HL-60 (cell line): ENCODE data around the gene USP17L11.
A peak's percentile ranks its signal among the peaks of the same experiment; 100 is the strongest.
"Not testable (repeated sequence)": the region's sequence is repeated elsewhere in the genome, so short reads cannot be mapped to it uniquely, and the experiment has no call there.

ENCODE experiments used
- DNase-seq, 2 experiments: peaks; one replicate each; pipeline ENCODE4 v3.0.0-alpha.2; 2010 to 2020; ENCODE audit warnings: low read depth in 1 of 2, low spot score in 1 of 2
- H3K27ac ChIP-seq: fragments of 250-450 bp; sonication (Bioruptor Pico); replicated peaks from 2 replicates; pipeline ENCODE4 v1.5.1; 2020; ENCODE audit warnings: mild to moderate bottlenecking, moderate library complexity
- H3K27me3 ChIP-seq: fragments of 250-450 bp; sonication (Bioruptor Pico); 2 replicates; pipeline ENCODE4 v1.5.1; 2021; ENCODE audit warnings: mild to moderate bottlenecking, moderate library complexity; ENCODE audit not compliant: insufficient read depth, poor library complexity, severe bottlenecking
- H3K4me3 ChIP-seq: replicated peaks from 2 replicates; pipeline ENCODE4 v1.5.1; 2011; ENCODE audit warnings: mild to moderate bottlenecking, control low read depth, low read length; ENCODE audit not compliant: insufficient read depth
- long read RNA-seq: library from polyadenylated mRNA; unstranded; transcript quantifications from one replicate; pipeline ENCODE4 v2.0.0, GENCODE V29; 2020

Gene USP17L11, protein sequence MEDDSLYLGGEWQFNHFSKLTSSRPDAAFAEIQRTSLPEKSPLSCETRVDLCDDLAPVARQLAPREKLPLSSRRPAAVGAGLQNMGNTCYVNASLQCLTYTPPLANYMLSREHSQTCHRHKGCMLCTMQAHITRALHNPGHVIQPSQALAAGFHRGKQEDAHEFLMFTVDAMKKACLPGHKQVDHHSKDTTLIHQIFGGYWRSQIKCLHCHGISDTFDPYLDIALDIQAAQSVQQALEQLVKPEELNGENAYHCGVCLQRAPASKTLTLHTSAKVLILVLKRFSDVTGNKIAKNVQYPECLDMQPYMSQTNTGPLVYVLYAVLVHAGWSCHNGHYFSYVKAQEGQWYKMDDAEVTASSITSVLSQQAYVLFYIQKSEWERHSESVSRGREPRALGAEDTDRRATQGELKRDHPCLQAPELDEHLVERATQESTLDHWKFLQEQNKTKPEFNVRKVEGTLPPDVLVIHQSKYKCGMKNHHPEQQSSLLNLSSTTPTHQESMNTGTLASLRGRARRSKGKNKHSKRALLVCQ
- long read RNA-seq: 0 reads

DNA sequence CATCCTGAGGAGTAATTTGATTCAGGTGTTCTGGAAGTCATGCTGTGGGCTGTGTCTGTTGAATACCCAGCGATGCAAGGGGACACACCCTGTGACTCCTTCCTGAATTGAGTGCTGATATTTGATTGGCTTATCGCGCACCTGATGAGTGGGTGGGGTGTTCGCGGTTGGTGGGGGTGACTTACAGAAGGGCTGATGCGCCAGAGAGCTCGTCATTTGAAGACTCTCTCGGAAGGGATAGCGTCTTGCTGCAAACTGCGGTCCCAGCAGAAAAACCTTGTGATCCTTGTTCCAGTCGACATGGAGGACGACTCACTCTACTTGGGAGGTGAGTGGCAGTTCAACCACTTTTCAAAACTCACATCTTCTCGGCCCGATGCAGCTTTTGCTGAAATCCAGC, at the start of gene USP17L11:
USP17L11 (plus strand) TSS at position 301 of the 400 bp plus-strand sequence; CDS start at position 301, 0 bp downstream.
- not testable (repeated sequence) for DNase-seq, H3K27me3 ChIP-seq, H3K27ac ChIP-seq, H3K4me3 ChIP-seq

DNA sequence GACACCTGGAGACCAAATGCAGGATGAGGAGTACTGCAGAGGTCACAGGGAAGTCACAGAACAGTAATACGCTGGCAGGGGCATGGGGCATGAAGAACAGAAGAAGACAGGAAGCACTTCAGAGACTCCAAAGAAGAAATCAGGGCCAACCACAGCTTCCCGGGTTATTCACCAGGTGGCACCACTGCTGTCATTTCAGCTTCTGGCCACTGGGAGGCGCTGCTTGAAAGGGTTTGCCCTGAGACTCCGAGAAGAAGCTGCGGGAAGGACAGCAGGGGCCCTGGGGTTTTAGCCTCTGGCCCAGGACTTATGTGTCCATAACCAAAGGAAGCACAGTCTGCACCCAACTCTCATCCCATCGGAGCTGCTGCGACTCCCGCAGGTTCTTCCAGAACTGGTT, 49.2 kb upstream of the USP17L11 start:
- DNase-seq, H3K27me3 ChIP-seq, H3K4me3 ChIP-seq, H3K27ac ChIP-seq: not testable (repeated sequence)

DNA sequence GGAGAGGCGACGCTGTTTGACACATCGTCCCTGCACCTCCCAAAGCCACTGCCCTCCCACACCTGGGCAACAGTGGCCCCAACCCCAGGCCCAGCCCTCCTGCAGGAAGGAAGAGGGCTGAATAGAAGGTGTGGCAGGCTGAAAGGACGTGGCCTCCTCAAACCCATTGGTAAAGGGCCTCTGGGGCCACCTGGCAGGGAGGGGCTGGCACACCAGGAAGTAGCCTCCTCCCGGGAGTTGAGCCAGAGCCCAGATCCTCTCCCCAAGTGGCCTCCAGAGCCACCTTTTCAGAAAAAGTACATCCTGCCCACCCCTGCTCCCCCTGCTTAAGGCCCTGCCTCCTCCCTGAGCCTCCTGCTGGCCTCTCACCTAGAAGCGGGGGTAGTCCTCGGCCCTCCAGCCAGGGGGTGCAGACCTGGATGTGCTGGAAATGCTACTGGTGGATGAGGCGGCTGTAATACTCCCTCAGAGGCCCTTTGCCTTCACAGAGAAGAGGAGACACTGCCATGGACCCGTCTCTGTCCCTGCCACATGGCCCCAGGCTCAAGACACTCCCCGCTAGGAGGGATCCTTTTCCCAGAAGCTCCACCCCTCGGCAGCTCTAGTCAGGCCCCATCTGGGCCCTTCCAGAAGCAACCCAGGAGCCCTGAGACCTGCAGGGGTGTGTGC, 45.3 kb upstream of the USP17L11 start, which contains the start of gene FAM90A26:
FAM90A26 (plus strand) TSS at position 619 of the 669 bp plus-strand sequence. CDS start 2,764 bp downstream, outside the sequence.
- not testable (repeated sequence) for H3K27ac ChIP-seq, H3K4me3 ChIP-seq, DNase-seq, H3K27me3 ChIP-seq

DNA sequence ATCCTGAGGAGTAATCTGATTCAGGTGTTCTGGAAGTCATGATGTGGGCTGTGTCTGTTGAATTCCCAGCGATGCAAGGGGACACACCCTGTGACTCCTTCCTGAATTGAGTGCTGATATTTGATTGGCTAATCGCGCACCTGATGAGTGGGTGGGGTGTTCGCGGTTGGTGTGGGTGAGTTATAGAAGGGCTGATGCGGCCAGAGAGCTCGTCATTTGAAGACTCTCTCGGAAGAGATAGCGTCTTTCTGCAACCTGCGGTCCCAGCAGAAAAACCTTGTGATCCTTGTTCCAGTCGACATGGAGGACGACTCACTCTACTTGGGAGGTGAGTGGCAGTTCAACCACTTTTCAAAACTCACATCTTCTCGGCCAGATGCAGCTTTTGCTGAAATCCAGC, 4.8 kb upstream of the USP17L11 start, which contains the start of gene USP17L10:
USP17L10 (plus strand) TSS at position 301 of the 400 bp plus-strand sequence; CDS start at position 301, 0 bp downstream.
- not testable (repeated sequence) for DNase-seq, H3K4me3 ChIP-seq, H3K27me3 ChIP-seq, H3K27ac ChIP-seq

DNA sequence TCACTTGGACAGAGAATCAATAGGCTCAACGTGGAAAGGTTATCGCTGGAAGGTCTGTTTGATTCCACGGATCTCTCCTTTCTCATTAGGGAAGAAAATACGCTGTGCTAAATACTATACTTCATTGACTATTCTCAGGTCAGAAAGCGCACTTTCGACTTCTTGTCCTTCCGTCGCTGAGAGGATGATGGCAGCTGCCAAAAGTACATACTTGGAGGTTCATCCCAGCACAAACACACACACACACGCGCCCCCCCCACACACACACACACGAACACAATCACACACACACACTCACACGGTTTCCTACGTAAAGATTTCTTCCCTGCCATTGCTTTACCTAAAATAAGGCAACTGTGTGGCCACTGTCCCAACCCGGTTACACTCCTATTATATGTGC, 504 bp upstream of the USP17L11 start:
- not testable (repeated sequence) for H3K27ac ChIP-seq, H3K4me3 ChIP-seq, H3K27me3 ChIP-seq
- DNase-seq: peak in 1 of 2 experiments; percentile 0

DNA sequence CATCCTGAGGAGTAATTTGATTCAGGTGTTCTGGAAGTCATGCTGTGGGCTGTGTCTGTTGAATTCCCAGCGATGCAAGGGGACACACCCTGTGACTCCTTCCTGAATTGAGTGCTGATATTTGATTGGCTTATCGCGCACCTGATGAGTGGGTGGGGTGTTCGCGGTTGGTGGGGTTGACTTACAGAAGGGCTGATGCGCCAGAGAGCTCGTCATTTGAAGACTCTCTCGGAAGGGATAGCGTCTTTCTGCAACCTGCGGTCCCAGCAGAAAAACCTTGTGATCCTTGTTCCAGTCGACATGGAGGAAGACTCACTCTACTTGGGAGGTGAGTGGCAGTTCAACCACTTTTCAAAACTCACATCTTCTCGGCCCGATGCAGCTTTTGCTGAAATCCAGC, 4.6 kb downstream of the USP17L11 start, which contains the start of gene USP17L12:
USP17L12 (plus strand) TSS at position 301 of the 400 bp plus-strand sequence; CDS start at position 301, 0 bp downstream.
- not testable (repeated sequence) for H3K4me3 ChIP-seq, H3K27me3 ChIP-seq, H3K27ac ChIP-seq, DNase-seq

DNA sequence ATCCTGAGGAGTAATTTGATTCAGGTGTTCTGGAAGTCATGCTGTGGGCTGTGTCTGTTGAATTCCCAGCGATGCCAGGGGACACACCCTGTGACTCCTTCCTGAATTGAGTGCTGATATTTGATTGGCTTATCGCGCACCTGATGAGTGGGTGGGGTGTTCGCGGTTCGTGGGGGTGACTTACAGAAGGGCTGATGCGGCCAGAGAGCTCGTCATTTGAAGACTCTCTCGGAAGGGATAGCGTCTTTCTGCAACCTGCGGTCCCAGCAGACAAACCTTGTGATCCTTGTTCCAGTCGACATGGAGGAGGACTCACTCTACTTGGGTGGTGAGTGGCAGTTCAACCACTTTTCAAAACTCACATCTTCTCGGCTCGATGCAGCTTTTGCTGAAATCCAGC, 9.4 kb downstream of the USP17L11 start, which contains the start of gene USP17L13:
USP17L13 (plus strand) TSS at position 301 of the 400 bp plus-strand sequence; CDS start at position 301, 0 bp downstream.
- not testable (repeated sequence) for H3K27ac ChIP-seq, DNase-seq, H3K4me3 ChIP-seq, H3K27me3 ChIP-seq

DNA sequence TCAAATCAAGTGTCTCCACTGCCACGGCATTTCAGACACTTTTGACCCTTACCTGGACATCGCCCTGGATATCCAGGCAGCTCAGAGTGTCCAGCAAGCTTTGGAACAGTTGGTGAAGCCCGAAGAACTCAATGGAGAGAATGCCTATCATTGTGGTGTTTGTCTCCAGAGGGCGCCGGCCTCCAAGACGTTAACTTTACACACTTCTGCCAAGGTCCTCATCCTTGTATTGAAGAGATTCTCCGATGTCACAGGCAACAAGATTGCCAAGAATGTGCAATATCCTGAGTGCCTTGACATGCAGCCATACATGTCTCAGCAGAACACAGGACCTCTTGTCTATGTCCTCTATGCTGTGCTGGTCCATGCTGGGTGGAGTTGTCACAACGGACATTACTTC, 15.0 kb downstream of the USP17L11 start:
- H3K4me3 ChIP-seq, H3K27me3 ChIP-seq, H3K27ac ChIP-seq: not testable (repeated sequence)
- DNase-seq: peak in 1 of 2 experiments; percentile 0

DNA sequence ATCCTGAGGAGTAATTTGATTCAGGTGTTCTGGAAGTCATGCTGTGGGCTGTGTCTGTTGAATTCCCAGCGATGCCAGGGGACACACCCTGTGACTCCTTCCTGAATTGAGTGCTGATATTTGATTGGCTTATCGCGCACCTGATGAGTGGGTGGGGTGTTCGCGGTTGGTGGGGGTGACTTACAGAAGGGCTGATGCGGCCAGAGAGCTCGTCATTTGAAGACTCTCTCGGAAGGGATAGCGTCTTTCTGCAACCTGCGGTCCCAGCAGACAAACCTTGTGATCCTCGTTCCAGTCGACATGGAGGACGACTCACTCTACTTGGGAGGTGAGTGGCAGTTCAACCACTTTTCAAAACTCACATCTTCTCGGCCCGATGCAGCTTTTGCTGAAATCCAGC, 18.9 kb downstream of the USP17L11 start, which contains the start of gene USP17L15:
USP17L15 (plus strand) TSS at position 301 of the 400 bp plus-strand sequence; CDS start at position 301, 0 bp downstream.
- H3K4me3 ChIP-seq, H3K27me3 ChIP-seq, DNase-seq, H3K27ac ChIP-seq: not testable (repeated sequence)

DNA sequence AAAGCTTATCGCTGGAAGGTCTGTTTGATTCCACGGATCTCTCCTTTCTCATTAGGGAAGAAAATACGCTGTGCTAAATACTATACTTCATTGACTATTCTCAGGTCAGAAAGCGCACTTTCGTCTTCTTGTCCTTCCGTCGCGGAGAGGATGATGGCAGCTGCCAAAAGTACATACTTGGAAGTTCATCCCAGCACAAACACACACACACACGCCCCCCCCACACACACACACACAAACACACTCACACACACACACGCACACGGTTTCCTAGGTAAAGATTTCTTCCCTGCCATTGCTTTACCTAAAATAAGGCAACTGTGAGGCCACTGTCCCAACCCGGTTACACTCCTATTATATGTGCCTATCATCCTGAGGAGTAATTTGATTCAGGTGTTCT, 23.3 kb downstream of the USP17L11 start:
- H3K27ac ChIP-seq, H3K4me3 ChIP-seq, H3K27me3 ChIP-seq: not testable (repeated sequence)
- peak in 1 of 2 experiments; percentile 0 for DNase-seq

DNA sequence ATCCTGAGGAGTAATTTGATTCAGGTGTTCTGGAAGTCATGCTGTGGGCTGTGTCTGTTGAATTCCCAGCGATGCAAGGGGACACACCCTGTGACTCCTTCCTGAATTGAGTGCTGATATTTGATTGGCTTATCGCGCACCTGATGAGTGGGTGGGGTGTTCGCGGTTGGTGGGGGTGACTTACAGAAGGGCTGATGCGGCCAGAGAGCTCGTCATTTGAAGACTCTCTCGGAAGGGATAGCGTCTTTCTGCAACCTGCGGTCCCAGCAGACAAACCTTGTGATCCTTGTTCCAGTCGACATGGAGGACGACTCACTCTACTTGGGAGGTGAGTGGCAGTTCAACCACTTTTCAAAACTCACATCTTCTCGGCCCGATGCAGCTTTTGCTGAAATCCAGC, 28.4 kb downstream of the USP17L11 start, which contains the start of gene USP17L17:
USP17L17 (plus strand) TSS at position 301 of the 400 bp plus-strand sequence; CDS start at position 301, 0 bp downstream.
- H3K27me3 ChIP-seq: not testable (repeated sequence)

DNA sequence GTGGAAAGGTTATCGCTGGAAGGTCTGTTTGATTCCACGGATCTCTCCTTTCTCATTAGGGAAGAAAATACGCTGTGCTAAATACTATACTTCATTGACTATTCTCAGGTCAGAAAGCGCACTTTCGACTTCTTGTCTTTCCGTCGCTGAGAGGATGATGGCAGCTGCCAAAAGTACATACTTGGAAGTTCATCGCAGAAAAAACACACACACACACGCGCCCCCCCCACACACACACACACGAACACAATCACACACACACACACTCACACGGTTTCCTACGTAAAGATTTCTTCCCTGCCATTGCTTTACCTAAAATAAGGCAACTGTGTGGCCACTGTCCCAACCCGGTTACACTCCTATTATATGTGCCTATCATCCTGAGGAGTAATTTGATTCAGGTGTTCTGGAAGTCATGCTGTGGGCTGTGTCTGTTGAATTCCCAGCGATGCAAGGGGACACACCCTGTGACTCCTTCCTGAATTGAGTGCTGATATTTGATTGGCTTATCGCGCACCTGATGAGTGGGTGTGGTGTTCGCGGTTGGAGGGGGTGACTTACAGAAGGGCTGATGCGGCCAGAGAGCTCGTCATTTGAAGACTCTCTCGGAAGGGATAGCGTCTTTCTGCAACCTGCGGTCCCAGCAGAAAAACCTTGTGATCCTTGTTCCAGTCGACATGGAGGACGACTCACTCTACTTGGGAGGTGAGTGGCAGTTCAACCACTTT, 32.9 kb downstream of the USP17L11 start, which contains the start of gene USP17L18:
USP17L18 (plus strand) TSS at position 678 of the 728 bp plus-strand sequence; CDS start at position 678, 0 bp downstream.
- peak in 1 of 2 experiments; percentile 0 for DNase-seq
- H3K4me3 ChIP-seq, H3K27ac ChIP-seq, H3K27me3 ChIP-seq: not testable (repeated sequence)

More for the DNA sequence above, 28.4 kb downstream of the USP17L11 start, which contains the start of gene USP17L17:
- H3K27ac ChIP-seq, DNase-seq, H3K4me3 ChIP-seq: not testable (repeated sequence)

DNA sequence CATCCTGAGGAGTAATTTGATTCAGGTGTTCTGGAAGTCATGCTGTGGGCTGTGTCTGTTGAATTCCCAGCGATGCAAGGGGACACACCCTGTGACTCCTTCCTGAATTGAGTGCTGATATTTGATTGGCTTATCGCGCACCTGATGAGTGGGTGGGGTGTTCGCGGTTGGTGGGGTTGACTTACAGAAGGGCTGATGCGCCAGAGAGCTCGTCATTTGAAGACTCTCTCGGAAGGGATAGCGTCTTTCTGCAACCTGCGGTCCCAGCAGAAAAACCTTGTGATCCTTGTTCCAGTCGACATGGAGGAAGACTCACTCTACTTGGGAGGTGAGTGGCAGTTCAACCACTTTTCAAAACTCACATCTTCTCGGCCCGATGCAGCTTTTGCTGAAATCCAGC, 37.9 kb downstream of the USP17L11 start, which contains the start of gene USP17L19:
USP17L19 (plus strand) TSS at position 301 of the 400 bp plus-strand sequence; CDS start at position 301, 0 bp downstream.
- not testable (repeated sequence) for DNase-seq, H3K27me3 ChIP-seq, H3K4me3 ChIP-seq, H3K27ac ChIP-seq
